Dendritic cell treated with granulocyte-macrophage colony-stimulating factor and Interleukin-4, amounts not matched to agents 40 ng/mL and 50 ng/mL, for 4 days (primary cell): ENCODE results near the gene CNTNAP2.

ENCODE experiments used
- H3K27ac Mint-ChIP-seq: one replicate; pipeline ENCODE4 v1.8.0; 2022; ENCODE audit warnings: mild to moderate bottlenecking, mixed read lengths
- H3K27me3 Mint-ChIP-seq: one replicate; pipeline ENCODE4 v1.8.0; 2022; ENCODE audit warnings: mild to moderate bottlenecking, mixed read lengths
- H3K36me3 Mint-ChIP-seq: one replicate; pipeline ENCODE4 v1.8.0; 2022; ENCODE audit warnings: low read depth, mixed read lengths
- H3K4me1 Mint-ChIP-seq: one replicate; pipeline ENCODE4 v1.8.0; 2022; ENCODE audit warnings: low read depth, mixed read lengths
- H3K4me3 Mint-ChIP-seq: one replicate; pipeline ENCODE4 v1.8.0; 2022; ENCODE audit warnings: mild to moderate bottlenecking, moderate library complexity, mixed read lengths
- H3K9me3 Mint-ChIP-seq: one replicate; pipeline ENCODE4 v1.8.0; 2022; ENCODE audit warnings: mixed read lengths
- intact Hi-C: fragments of 100-400 bp; cut with micrococcal nuclease; formaldehyde crosslinking; loops from one replicate; pipeline ENCODE4 v1.15.0; 2022

CNTNAP2 gene

GRCh38 chr7:148348466-148348865, 2231.9 kb downstream of the CNTNAP2 start:
- H3K27me3 Mint-ChIP-seq, result peaks cover 3% of the 10 kb centered on the region
- no peaks in the 10 kb centered on the region for H3K4me1 Mint-ChIP-seq
- no peak overlapping the region for H3K4me3 Mint-ChIP-seq
- H3K36me3 Mint-ChIP-seq, result no peaks in the 10 kb centered on the region
- intact Hi-C loops, result no loop called here
- H3K27ac Mint-ChIP-seq, result no peak overlapping the region
- H3K9me3 Mint-ChIP-seq, result no peaks in the 10 kb centered on the region

DNA sequence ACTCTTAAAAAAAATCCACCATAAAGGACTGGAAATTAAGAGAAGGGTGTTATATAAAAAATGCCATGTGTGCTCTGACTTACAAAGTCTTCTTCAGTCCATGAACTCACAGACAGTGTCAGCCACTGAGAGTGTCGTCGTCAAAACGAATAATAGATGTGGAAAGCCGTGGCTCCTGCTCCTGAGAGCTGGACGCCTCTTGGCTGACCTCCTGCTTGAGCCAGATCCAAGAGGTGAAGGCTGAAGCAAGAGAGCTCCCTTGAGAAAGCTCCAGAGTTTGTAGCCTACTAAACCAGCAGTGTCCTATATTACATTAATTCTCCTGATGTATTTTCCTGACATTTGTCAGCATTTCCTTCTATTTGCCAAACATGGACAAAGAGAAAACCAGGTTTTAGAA, 2239.7 kb downstream of the CNTNAP2 start:
- no peaks in the 10 kb centered on the region for H3K4me1 Mint-ChIP-seq
- no peaks in the 10 kb centered on the region for H3K27me3 Mint-ChIP-seq
- intact Hi-C loops, result no loop called here
- peaks cover 12% of the 10 kb centered on the region for H3K9me3 Mint-ChIP-seq
- no peaks in the 10 kb centered on the region for H3K36me3 Mint-ChIP-seq
- no peak overlapping the region for H3K4me3 Mint-ChIP-seq
- H3K27ac Mint-ChIP-seq, result no peak overlapping the region

DNA sequence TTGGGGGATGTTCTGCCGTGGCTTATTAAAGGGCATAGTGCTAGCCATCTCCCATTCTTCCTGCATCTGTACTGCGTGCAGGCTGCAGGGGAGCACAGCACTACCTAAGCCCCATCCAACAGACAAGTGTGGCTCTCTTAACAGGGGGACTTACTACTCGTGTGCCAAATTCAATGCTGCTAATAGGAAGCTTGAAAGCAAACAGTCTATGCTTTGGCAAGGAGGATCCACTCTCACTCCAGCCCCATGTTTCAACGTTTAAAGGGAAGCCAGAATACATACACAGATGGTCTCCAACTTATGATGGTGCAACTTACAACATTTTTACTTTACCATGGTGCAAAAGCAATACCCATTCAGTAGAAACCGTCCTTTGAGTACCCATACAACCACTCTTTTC, 2245.9 kb downstream of the CNTNAP2 start:
- Mint-ChIP-seq H3K9me3 (peaks cover 12% of the 10 kb centered on the region), H3K27me3 (no peaks in the 10 kb centered on the region), H3K36me3 (no peaks in the 10 kb centered on the region), H3K4me3 (no peak overlapping the region), H3K4me1 (no peaks in the 10 kb centered on the region), H3K27ac (no peak overlapping the region)
- intact Hi-C loops, result no loop called here

DNA sequence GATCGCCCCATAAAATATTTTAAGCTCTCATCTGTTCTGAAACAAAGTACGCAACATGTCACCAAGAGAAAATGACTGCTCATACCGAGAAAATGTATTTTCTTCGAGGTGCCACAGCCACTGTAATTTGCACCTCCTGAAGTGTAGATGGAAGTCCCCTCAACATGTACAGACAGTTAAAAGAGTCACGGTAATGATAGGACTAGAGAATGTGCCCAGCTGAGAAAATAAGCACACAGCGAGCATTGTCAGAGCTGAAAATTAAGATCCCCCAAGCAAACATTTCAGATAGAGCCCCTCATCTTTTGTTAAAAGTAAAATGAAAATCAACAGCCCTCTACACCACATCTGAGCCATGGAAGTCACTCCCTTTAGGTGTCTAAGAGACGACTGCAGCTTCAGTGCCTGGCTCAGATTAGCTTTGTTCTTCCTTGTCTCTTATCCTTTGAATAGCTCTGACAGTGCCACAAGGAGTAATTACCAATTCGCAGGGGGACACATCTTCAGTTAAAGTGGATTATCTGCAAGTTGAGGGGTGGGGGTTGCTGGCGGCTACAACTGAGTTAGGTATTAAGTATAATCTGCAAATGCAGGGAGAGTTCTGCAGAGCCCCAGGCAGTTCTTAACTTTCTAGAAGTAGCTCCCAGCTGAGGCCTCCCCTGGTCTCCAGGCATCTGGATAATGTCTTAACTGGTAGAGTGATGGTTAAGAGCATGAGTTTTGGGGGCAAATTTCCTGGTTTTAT, 2251.3 kb downstream of the CNTNAP2 start:
- no peaks in the 10 kb centered on the region for H3K36me3 Mint-ChIP-seq
- no peak overlapping the region for H3K4me3 Mint-ChIP-seq
- peaks cover 29% of the 10 kb centered on the region for H3K9me3 Mint-ChIP-seq
- intact Hi-C loops, result no loop called here
- H3K27me3 Mint-ChIP-seq, result no peaks in the 10 kb centered on the region
- no peak overlapping the region for H3K27ac Mint-ChIP-seq
- H3K4me1 Mint-ChIP-seq, result no peaks in the 10 kb centered on the region

DNA sequence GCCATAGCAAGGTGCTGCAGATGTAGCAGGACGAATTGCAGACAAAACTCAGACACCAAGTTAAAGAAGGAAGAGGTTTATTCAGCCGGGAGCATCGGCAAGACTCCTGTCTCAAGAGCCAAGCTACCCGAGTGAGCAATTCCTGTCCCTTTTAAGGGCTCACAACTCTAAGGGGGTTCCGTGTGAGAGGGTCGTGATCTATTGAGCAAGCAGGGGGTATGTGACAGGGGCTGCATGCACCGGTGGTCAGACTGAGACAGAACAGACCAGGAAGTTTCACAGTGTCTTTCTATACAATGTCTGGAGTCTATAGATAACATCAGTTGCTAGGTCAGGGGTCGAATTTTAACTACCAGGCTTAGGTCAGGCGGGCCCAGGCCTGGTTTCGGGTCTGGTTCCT, 2252.0 kb downstream of the CNTNAP2 start:
- intact Hi-C loops, result no loop called here
- no peaks in the 10 kb centered on the region for H3K4me1 Mint-ChIP-seq
- H3K36me3 Mint-ChIP-seq, result no peaks in the 10 kb centered on the region
- H3K9me3 Mint-ChIP-seq, result peaks cover 29% of the 10 kb centered on the region
- no peak overlapping the region for H3K4me3 Mint-ChIP-seq
- H3K27me3 Mint-ChIP-seq, result no peaks in the 10 kb centered on the region
- H3K27ac Mint-ChIP-seq, result no peak overlapping the region

DNA sequence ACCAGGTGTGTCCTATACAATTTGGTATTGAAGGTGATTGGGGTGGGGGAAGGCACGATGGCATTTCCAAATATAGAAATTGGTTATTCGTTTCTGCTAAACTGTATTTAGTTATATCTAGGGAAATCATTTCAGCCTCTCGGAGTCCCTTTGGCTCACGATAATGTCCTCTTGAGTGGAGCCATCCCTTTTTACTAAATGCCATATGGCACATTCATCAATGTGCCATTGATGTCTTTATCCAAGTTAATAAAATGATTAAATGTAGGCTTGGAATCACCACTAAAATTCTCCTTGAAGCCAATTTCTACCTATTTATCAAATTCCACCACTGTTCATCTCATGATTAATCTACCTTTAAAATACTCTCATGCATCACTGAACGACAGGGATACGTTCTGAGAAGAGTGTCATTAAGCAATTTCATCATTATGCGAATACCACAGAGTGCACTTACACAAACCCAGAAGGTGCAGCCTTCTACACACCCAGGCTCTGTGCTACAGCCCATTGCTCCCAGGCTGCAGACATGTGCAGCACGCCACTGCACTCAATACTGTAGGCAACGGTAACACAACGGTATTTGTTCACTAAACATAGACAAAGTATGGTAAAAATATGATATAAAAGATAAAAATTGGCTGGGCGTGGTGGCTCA, 2254.8 kb downstream of the CNTNAP2 start:
- Mint-ChIP-seq H3K4me3 (no peak overlapping the region), H3K9me3 (peaks cover 18% of the 10 kb centered on the region), H3K27ac (no peak overlapping the region), H3K27me3 (no peaks in the 10 kb centered on the region), H3K36me3 (no peaks in the 10 kb centered on the region), H3K4me1 (no peaks in the 10 kb centered on the region)
- intact Hi-C loops, result no loop called here

GRCh38 chr7:148374396-148375259, 2258.0 kb downstream of the CNTNAP2 start:
- no peak overlapping the region for H3K27ac Mint-ChIP-seq
- H3K4me3 Mint-ChIP-seq, result no peak overlapping the region
- no peaks in the 10 kb centered on the region for H3K27me3 Mint-ChIP-seq
- no peaks in the 10 kb centered on the region for H3K4me1 Mint-ChIP-seq
- no peaks in the 10 kb centered on the region for H3K36me3 Mint-ChIP-seq
- intact Hi-C loops, result no loop called here
- no peaks in the 10 kb centered on the region for H3K9me3 Mint-ChIP-seq

GRCh38 chr7:148379677-148380076, 2263.1 kb downstream of the CNTNAP2 start:
- H3K4me3 Mint-ChIP-seq, result no peak overlapping the region
- no peaks in the 10 kb centered on the region for H3K36me3 Mint-ChIP-seq
- H3K9me3 Mint-ChIP-seq, result peaks cover 17% of the 10 kb centered on the region
- H3K27me3 Mint-ChIP-seq, result no peaks in the 10 kb centered on the region
- H3K27ac Mint-ChIP-seq, result no peak overlapping the region
- H3K4me1 Mint-ChIP-seq, result no peaks in the 10 kb centered on the region
- intact Hi-C loops, result no loop called here

DNA sequence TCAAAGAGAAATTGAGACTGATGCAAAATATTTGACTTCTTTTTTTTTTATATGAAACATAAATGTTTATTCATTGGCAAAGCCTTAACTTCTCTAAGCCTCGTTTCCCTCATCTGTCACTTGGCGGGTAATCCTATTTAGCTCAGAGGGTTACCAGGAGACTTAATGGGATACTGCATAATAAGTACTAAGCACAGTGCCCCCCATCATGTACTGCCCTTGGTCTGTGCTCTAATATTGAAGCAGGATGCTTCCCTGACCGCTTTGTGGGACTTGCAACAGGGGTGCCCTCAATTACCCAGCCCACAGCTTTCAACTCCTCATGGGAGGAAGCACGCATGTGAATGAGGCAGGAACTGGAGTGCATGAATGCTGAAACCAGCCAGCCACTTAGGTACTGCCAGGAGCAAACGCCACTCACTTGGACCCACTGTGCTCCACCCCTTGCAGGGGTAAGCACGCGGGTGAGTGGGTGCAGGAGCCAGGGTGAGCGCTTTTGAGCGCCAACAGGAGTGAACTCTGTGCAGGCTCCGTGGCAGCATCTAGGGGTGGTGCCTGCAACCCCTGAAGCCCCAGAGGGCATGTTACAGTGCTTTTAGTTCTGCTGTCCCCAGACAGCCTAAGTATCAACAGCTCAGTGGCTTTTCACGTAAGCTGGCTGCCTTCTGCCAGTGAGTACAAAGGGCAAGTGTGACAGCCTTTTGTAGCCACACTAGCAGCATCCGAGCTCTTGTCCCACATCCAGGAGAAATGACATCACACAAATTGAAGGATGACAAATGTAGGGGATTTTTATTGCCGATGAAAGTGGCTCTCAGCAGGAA, 2264.2 kb downstream of the CNTNAP2 start:
- intact Hi-C loops, result no loop called here
- Mint-ChIP-seq H3K4me1 (no peaks in the 10 kb centered on the region), H3K27ac (no peak overlapping the region), H3K36me3 (no peaks in the 10 kb centered on the region), H3K9me3 (peaks cover 17% of the 10 kb centered on the region), H3K27me3 (no peaks in the 10 kb centered on the region), H3K4me3 (no peak overlapping the region)

DNA sequence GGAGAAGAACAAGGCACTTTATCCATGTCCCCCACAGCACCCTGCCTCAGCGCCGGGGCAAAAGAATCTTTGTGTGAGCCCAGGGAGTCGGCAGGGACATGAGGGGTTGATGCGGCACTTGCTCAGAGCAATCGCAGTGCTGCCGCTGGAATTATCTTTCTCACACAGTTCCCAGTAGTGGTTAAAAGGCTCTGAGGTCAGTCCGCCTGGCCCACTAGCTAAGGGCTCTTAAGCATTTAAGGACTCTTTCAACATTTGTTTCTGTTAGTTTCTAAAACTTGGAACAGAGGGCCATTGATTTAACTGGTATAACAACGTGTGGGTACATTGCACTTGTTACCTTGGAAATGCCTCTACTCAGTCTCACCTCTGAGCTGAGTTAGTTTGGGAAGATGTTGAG, 2266.0 kb downstream of the CNTNAP2 start:
- intact Hi-C loops, result no loop called here
- H3K9me3 Mint-ChIP-seq, result peaks cover 17% of the 10 kb centered on the region
- H3K36me3 Mint-ChIP-seq, result no peaks in the 10 kb centered on the region
- H3K4me1 Mint-ChIP-seq, result no peaks in the 10 kb centered on the region
- H3K27me3 Mint-ChIP-seq, result no peaks in the 10 kb centered on the region
- H3K4me3 Mint-ChIP-seq, result no peak overlapping the region
- H3K27ac Mint-ChIP-seq, result no peak overlapping the region

DNA sequence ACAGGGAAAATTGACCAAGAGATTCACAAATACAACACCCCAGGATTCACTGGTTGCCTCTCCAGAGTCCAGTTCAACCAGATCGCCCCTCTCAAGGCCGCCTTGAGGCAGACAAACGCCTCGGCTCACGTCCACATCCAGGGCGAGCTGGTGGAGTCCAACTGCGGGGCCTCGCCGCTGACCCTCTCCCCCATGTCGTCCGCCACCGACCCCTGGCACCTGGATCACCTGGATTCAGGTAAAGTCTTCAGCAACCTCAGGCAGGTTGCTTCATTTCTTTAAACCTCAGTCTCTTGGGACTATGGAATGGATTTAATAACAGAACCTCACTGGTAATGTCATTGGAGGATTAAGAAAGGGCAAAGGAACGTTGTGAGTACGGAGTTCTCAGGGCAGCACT, 2267.1 kb downstream of the CNTNAP2 start:
- H3K4me3 Mint-ChIP-seq, result no peak overlapping the region
- H3K9me3 Mint-ChIP-seq, result peaks cover 17% of the 10 kb centered on the region
- no peak overlapping the region for H3K27ac Mint-ChIP-seq
- intact Hi-C loops, result no loop called here
- no peaks in the 10 kb centered on the region for H3K36me3 Mint-ChIP-seq
- H3K4me1 Mint-ChIP-seq, result no peaks in the 10 kb centered on the region
- H3K27me3 Mint-ChIP-seq, result no peaks in the 10 kb centered on the region

GRCh38 chr7:148385009-148385682, 2268.5 kb downstream of the CNTNAP2 start:
- H3K27me3 Mint-ChIP-seq, result no peaks in the 10 kb centered on the region
- intact Hi-C loops, result no loop called here
- H3K27ac Mint-ChIP-seq, result no peak overlapping the region

GRCh38 chr7:148390381-148390780, 2273.8 kb downstream of the CNTNAP2 start:
- Mint-ChIP-seq H3K4me1 (no peaks in the 10 kb centered on the region), H3K27me3 (peaks cover 3% of the 10 kb centered on the region), H3K27ac (no peak overlapping the region), H3K9me3 (peaks cover 10% of the 10 kb centered on the region), H3K4me3 (no peak overlapping the region), H3K36me3 (no peaks in the 10 kb centered on the region)
- intact Hi-C loops, result no loop called here

More at GRCh38 chr7:148385009-148385682, 2268.5 kb downstream of the CNTNAP2 start:
- Mint-ChIP-seq H3K4me1 (no peaks in the 10 kb centered on the region), H3K9me3 (peaks cover 27% of the 10 kb centered on the region), H3K36me3 (no peaks in the 10 kb centered on the region), H3K4me3 (no peak overlapping the region)
